B cell (primary cell): ENCODE measurements around the gene TBCD.

Source experiments
- CTCF ChIP-seq: fragments of 200-600 bp; IDR thresholded peaks from one replicate; pipeline ENCODE4 v1.8.0; 2022; ENCODE audit warnings: antibody characterized with exemption, mild to moderate bottlenecking
- EZH2 ChIP-seq: IDR thresholded peaks from 2 replicates; pipeline ENCODE4 v1.6.1; 2012; ENCODE audit warnings: borderline replicate concordance, low read depth, mild to moderate bottlenecking, moderate library complexity, low read length; ENCODE audit not compliant: insufficient read depth, poor library complexity, severe bottlenecking

DNA sequence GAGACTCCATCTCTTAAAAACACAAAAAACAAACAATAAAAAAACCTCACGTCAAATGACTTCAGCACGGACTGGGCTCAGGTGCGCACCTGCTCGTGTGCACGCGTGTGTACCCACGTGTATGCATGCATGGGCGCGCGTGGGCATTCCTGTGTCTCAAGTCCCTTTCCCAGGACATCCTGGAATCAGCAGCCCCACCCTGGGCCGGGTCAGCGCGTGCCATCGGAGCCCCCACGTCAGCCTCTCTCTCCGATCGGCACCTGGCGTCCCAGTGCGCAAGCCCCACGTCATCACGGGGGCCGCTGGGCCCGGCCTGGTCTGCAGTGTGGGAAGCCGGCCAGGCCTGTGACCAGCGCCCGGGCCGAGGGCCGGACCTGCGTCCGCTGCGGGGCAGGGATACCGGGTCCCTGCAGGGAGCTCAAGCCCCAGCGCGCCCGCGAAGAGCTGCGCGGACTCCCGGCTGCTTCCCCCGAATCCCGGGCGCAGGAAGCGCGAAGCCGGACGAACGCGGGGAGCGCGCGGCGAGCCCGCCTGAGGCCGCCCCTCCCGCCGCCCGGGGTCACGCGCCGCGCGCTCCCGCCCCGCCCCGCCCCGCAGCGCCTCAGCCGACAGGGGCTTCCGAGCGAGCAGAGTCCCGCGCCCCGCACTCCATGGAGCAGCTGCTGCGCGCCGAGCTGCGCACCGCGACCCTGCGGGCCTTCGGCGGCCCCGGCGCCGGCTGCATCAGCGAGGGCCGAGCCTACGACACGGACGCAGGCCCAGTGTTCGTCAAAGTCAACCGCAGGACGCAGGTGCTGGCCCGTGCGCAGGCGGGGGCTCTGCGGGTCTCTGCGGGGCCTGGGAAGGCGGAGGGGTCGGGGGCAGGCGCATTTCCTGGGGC, 16.6 kb upstream of the TBCD start, which contains the start of gene FN3K:
- TF ChIP-seq CTCF (no peak), EZH2 (no peak)
